ENCODE results near the gene SDK2. TPM values are rescaled to one million over a fixed set of nuclear protein-coding genes. Genes with fewer than 3 reads are reported as not detected.
A peak's percentile ranks its signal among the peaks of the same experiment; 100 is the strongest.

The SDK2 gene
- total RNA-seq, 1 donor = under 0.01 TPM

GRCh38 chr17:73292031-73292531, 352.2 kb downstream of the SDK2 start:
- H2AFZ ChIP-seq (ENCODE audit: low read length) = peak overlapping the region; percentile 44
- H3K27ac ChIP-seq (ENCODE audit: low read depth, low read length) = peak overlapping the region; percentile 82
- TF ChIP-seq, protein P1, sequence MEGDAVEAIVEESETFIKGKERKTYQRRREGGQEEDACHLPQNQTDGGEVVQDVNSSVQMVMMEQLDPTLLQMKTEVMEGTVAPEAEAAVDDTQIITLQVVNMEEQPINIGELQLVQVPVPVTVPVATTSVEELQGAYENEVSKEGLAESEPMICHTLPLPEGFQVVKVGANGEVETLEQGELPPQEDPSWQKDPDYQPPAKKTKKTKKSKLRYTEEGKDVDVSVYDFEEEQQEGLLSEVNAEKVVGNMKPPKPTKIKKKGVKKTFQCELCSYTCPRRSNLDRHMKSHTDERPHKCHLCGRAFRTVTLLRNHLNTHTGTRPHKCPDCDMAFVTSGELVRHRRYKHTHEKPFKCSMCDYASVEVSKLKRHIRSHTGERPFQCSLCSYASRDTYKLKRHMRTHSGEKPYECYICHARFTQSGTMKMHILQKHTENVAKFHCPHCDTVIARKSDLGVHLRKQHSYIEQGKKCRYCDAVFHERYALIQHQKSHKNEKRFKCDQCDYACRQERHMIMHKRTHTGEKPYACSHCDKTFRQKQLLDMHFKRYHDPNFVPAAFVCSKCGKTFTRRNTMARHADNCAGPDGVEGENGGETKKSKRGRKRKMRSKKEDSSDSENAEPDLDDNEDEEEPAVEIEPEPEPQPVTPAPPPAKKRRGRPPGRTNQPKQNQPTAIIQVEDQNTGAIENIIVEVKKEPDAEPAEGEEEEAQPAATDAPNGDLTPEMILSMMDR (IDR thresholded peaks at IDR 0.05; ENCODE audit: extremely low read depth, low read depth, low read length) = no peak
- peak overlapping the region; percentile 79 for H3K4me2 ChIP-seq (ENCODE audit: insufficient read depth, low read length)
- H3K4me1 ChIP-seq (ENCODE audit: insufficient read depth, low read length) = peaks cover 63% of the 10 kb centered on the region
- H4K20me1 ChIP-seq (ENCODE audit: insufficient read depth, low read length) = peaks cover 37% of the 10 kb centered on the region
- H3K27me3 ChIP-seq (ENCODE audit: insufficient read depth, low read length) = no peaks in the 10 kb centered on the region
- H3K36me3 ChIP-seq (ENCODE audit: insufficient read depth, low read length) = no peaks in the 10 kb centered on the region
- H3K79me2 ChIP-seq (ENCODE audit: insufficient read depth, low read length) = peaks cover 67% of the 10 kb centered on the region
- H3K9me3 ChIP-seq (ENCODE audit: low read depth, low read length) = no peaks in the 10 kb centered on the region
- H3K4me3 ChIP-seq (ENCODE audit: insufficient read depth, low read length) = peak overlapping the region; percentile 54
- peak; percentile 93 for DNase-seq (ENCODE audit: insufficient read length, low spot score, missing footprints)

DNA sequence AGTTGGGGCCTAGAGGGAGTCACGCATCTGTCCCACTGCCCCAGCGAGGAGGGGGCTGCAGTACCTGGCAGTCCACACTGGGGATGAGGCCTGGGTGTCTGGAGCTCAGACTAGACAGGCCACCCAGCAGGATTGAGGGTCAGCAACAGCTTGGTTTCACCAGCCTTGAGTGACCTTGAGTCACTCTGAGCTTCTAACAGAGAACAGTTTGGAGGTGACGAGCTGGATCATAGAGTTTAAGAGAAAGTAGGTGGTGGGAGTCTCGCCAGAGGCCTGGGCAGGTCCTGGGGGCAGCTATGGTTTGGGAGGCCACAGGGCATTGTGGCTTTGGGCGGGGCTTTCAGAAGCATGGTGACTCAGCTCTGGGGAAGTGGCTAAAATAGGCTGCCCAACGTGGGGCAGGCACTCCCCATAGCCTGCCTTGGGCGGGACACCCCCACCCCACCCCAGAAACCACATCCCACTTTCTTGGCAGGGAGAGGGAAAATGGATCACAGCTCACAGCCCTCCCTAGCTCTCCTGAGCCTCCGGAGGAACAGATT, 352.9 kb downstream of the SDK2 start:
- peaks cover 71% of the 10 kb centered on the region for H3K79me2 ChIP-seq (ENCODE audit: insufficient read depth, low read length)
- TF ChIP-seq, protein P1 (IDR thresholded peaks at IDR 0.05; ENCODE audit: extremely low read depth, low read depth, low read length) = no peak
- peaks cover 70% of the 10 kb centered on the region for H3K4me1 ChIP-seq (ENCODE audit: insufficient read depth, low read length)
- H3K9me3 ChIP-seq (ENCODE audit: low read depth, low read length) = no peaks in the 10 kb centered on the region
- DNase-seq (ENCODE audit: insufficient read length, low spot score, missing footprints) = peak; percentile 95
- H2AFZ ChIP-seq (ENCODE audit: low read length) = peak overlapping the region; percentile 44
- H3K4me3 ChIP-seq (ENCODE audit: insufficient read depth, low read length) = peak overlapping the region; percentile 54
- no peaks in the 10 kb centered on the region for H3K36me3 ChIP-seq (ENCODE audit: insufficient read depth, low read length)
- H3K4me2 ChIP-seq (ENCODE audit: insufficient read depth, low read length) = peak overlapping the region; percentile 79
- H4K20me1 ChIP-seq (ENCODE audit: insufficient read depth, low read length) = peaks cover 44% of the 10 kb centered on the region
- H3K27ac ChIP-seq (ENCODE audit: low read depth, low read length) = peak overlapping the region; percentile 82
- no peaks in the 10 kb centered on the region for H3K27me3 ChIP-seq (ENCODE audit: insufficient read depth, low read length)

- Histone ChIP-seq H3K27ac (ENCODE audit: low read depth, low read length) (peak overlapping the region; percentile 82), H3K79me2 (ENCODE audit: insufficient read depth, low read length) (peaks cover 70% of the 10 kb centered on the region), H3K4me2 (ENCODE audit: insufficient read depth, low read length) (peak overlapping the region; percentile 79), H2AFZ (ENCODE audit: low read length) (no peak overlapping the region), H3K27me3 (ENCODE audit: insufficient read depth, low read length) (no peaks in the 10 kb centered on the region), H4K20me1 (ENCODE audit: insufficient read depth, low read length) (peaks cover 49% of the 10 kb centered on the region), H3K9me3 (ENCODE audit: low read depth, low read length) (no peaks in the 10 kb centered on the region), H3K36me3 (ENCODE audit: insufficient read depth, low read length) (peaks cover 7% of the 10 kb centered on the region), H3K4me1 (ENCODE audit: insufficient read depth, low read length) (peaks cover 70% of the 10 kb centered on the region), H3K4me3 (ENCODE audit: insufficient read depth, low read length) (peak overlapping the region; percentile 29)
- TF ChIP-seq, protein P1 (IDR thresholded peaks at IDR 0.05; ENCODE audit: extremely low read depth, low read depth, low read length) = no peak
- DNase-seq (ENCODE audit: insufficient read length, low spot score, missing footprints) = no peak
Observed at GRCh38 chr17:73290399-73291259, 353.6 kb downstream of the SDK2 start.
